Neural crest cell (in vitro differentiated cells): ENCODE measurements around the gene B4GAT1. TPM values are rescaled to one million over a fixed set of nuclear protein-coding genes. Genes with fewer than 3 reads are reported as not detected.

ENCODE experiments used
- DNase-seq: peaks from one replicate; pipeline ENCODE4 v3.0.0; 2021; ENCODE audit warnings: low read depth, mixed read lengths, low spot score
- H3K27ac Mint-ChIP-seq: one replicate; pipeline ENCODE4 v1.8.0; 2021; ENCODE audit warnings: mild to moderate bottlenecking, mixed read lengths; ENCODE audit not compliant: unreplicated experiment
- H3K27me3 Mint-ChIP-seq: 2 replicates; pipeline ENCODE4 v1.8.0; 2021; ENCODE audit warnings: low read depth, mild to moderate bottlenecking, mixed read lengths
- H3K36me3 Mint-ChIP-seq: 2 replicates; pipeline ENCODE4 v1.8.0; 2021; ENCODE audit warnings: low read depth, mild to moderate bottlenecking, mixed read lengths
- H3K4me1 Mint-ChIP-seq: 2 replicates; pipeline ENCODE4 v1.8.0; 2021; ENCODE audit warnings: mixed read lengths
- H3K4me3 Mint-ChIP-seq: one replicate; pipeline ENCODE4 v1.8.0; 2021; ENCODE audit warnings: mild to moderate bottlenecking, mixed read lengths
- H3K9me3 Mint-ChIP-seq: 2 replicates; pipeline ENCODE4 v1.8.0; 2021; ENCODE audit warnings: mixed read lengths
- total RNA-seq: library from RNA; stranded (reverse); gene quantifications from 2 replicates; pipeline ENCODE4 v1.2.1, GENCODE V29; 2021
- TF ChIP-seq, protein P1 (sequence below): fragments of 200-600 bp; sonication (generic); conservative IDR thresholded peaks from 2 replicates; pipeline ENCODE4 v1.5.0; 2021; ENCODE audit warnings: antibody characterized with exemption, mild to moderate bottlenecking

The B4GAT1 gene
- total RNA-seq, 1 donor from 2014 or later = 43.8 TPM

GRCh38 chr11:66317322-66317722, 30.1 kb downstream of the B4GAT1 start:
- H3K4me3 Mint-ChIP-seq = peak overlapping the region; percentile 67

DNA sequence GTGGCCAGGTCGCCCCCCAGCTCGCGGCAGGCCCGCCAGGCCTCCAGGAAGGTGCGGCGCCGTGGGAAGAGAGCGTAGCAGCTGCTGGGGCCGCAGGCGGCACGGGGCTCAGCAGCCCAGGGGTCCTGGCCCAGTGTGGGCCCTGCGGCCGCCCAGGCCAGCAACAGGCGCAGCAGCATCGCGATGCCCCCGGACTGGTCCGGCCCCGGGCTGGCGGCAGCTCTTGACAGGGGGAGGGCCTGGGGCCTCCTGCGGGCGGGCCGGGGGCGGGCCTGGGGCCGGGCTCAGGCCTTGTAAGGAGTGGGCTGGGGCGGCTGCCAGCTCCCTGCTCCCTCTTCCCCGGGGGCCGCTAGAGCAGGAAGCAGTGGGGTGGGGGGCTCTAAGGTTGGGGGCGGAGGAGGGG, 30.6 kb downstream of the B4GAT1 start, which contains the start of gene CD248:
Gene CD248, minus strand, starts transcription at position 196 of the 403 bp plus-strand sequence. Its CDS starts 17 bp downstream, at position 179.
- H3K9me3 Mint-ChIP-seq = peaks cover 6% of the 10 kb centered on the region
- H3K36me3 Mint-ChIP-seq = no peaks in the 10 kb centered on the region
- H3K27ac Mint-ChIP-seq = peak within 1 kb of the TSS; percentile 92
- DNase-seq = no peak
- H3K4me1 Mint-ChIP-seq = peaks cover 38% of the 10 kb centered on the region
- H3K27me3 Mint-ChIP-seq = no peaks in the 10 kb centered on the region
- peak within 1 kb of the TSS; percentile 67 for H3K4me3 Mint-ChIP-seq
- TF ChIP-seq, protein P1, sequence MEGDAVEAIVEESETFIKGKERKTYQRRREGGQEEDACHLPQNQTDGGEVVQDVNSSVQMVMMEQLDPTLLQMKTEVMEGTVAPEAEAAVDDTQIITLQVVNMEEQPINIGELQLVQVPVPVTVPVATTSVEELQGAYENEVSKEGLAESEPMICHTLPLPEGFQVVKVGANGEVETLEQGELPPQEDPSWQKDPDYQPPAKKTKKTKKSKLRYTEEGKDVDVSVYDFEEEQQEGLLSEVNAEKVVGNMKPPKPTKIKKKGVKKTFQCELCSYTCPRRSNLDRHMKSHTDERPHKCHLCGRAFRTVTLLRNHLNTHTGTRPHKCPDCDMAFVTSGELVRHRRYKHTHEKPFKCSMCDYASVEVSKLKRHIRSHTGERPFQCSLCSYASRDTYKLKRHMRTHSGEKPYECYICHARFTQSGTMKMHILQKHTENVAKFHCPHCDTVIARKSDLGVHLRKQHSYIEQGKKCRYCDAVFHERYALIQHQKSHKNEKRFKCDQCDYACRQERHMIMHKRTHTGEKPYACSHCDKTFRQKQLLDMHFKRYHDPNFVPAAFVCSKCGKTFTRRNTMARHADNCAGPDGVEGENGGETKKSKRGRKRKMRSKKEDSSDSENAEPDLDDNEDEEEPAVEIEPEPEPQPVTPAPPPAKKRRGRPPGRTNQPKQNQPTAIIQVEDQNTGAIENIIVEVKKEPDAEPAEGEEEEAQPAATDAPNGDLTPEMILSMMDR = no peak

More at GRCh38 chr11:66317322-66317722, 30.1 kb downstream of the B4GAT1 start:
- Mint-ChIP-seq H3K4me1 (peaks cover 38% of the 10 kb centered on the region), H3K27me3 (no peaks in the 10 kb centered on the region), H3K36me3 (no peaks in the 10 kb centered on the region), H3K9me3 (peaks cover 6% of the 10 kb centered on the region), H3K27ac (peak overlapping the region; percentile 92)
- DNase-seq = no peak
- TF ChIP-seq, protein P1 = no peak

DNA sequence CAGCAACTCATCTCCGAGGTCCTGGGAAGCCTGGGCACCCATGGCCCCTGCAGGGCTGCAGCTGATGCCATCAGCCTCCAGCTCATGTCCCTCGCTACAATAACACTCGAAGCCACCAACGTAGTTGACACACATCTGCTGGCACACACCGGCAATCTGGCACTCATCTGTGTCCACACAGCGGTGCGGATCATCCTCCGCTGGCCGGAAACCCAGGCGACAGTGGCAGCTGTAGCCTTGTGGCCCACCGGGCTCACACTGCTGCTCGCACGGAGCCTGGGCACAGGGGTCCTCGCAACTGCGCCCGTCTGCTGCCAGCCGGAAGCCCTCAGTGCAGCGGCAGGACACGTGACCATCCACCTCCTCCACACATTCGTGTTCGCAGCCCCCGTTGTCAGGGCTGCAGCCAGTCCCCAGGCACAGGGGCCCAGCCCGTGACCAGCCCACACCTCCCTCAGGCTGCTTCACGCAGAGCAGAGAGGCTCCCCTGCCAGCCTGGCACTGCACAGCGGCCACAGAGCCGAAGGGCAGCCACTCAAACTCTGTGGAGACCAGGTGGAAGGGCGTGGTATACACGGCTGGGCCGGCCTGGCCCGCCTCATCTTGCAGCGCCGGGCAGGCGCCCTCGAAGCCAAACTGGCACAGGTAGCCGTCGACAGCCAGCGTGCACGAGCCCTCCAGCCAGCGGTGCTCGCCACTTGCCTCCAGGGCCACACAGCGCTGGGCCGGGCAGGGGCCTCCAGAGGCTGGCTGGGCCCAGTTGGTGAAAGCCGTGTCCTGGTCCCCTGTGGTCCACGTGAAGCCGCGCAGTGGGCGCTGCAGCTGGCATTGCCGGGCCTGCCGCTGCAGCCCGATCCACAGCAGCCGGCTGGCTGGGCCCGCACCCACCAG, 31.3 kb downstream of the B4GAT1 start:
- Mint-ChIP-seq H3K36me3 (no peaks in the 10 kb centered on the region), H3K4me1 (peaks cover 42% of the 10 kb centered on the region), H3K27ac (no peak overlapping the region), H3K4me3 (peak overlapping the region; percentile 62), H3K27me3 (no peaks in the 10 kb centered on the region), H3K9me3 (peaks cover 6% of the 10 kb centered on the region)
- no peak for DNase-seq
- TF ChIP-seq, protein P1 = no peak

- Mint-ChIP-seq H3K36me3 (no peaks in the 10 kb centered on the region), H3K4me1 (peaks cover 42% of the 10 kb centered on the region), H3K4me3 (peak overlapping the region; percentile 62), H3K27ac (no peak overlapping the region), H3K9me3 (peaks cover 6% of the 10 kb centered on the region), H3K27me3 (no peaks in the 10 kb centered on the region)
- no peak for DNase-seq
- TF ChIP-seq, protein P1 = no peak
These were observed 31.9 kb downstream of the B4GAT1 start for GRCh38 chr11:66315498-66315885.

DNA sequence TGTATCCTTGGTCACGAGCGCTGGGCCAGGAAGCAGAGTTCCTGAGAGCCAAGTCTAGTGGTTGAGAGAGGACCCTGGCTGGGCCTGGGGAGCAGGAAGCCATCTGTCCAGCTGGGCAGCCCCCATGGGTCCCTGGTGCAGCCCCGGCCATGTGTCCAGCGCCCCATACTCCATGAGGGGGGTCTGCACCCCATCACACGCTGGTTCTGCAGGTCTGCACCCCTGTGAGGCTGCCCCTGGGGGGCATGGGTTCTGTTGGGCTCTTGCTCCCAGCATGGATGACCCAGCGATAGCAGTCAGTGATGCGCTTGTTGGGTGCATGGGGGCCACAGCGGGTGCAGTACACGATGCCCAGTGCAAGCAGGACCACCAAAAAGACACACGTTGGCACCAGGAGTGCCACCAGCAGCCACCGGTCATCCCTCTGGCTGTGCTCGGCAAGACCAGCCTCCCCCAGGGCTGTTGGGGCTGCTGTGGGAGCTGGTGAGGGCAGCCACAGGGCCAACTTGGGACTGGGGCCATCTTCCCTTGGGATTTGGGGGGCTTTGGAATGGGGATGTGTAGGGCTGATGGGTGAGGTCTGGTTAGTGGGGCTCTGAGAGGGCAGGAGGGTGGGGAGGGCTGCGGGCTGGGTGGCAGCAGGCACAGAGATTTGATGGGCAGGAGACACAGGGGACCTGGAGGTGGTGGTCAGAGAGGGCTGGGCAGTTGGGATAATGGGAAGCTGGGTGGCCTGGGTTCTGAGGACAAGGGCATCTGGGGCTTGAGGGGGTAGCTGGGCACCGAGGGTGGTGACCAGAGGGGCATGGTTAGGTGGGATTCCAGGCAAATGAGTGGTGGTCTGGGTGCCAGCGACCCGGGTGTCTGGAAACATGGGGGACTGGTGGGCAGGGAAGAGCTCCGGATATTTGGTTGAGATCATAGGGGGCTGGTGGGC, 32.6 kb downstream of the B4GAT1 start:
- H3K9me3 Mint-ChIP-seq = peaks cover under 1% of the 10 kb centered on the region
- H3K4me1 Mint-ChIP-seq = peaks cover 42% of the 10 kb centered on the region
- no peak for DNase-seq
- TF ChIP-seq, protein P1 = no peak
- H3K36me3 Mint-ChIP-seq = no peaks in the 10 kb centered on the region
- peak overlapping the region; percentile 62 for H3K4me3 Mint-ChIP-seq
- H3K27me3 Mint-ChIP-seq = no peaks in the 10 kb centered on the region
- H3K27ac Mint-ChIP-seq = no peak overlapping the region
